Ascending aorta (tissue), 2 donors: ENCODE data around the gene FMO4. TPM values are rescaled to one million over a fixed set of nuclear protein-coding genes. Genes with fewer than 3 reads are reported as not detected.
"Not testable (repeated sequence)": the region's sequence is repeated elsewhere in the genome, so short reads cannot be mapped to it uniquely, and the experiment has no call there.

ENCODE experiments used
- DNase-seq, 2 donors: peaks; one replicate each; pipeline ENCODE4 v3.0.0-alpha.2; 2019; ENCODE audit warnings: low spot score in 2 of 2
- H3K27ac ChIP-seq, 2 donors: fragments of 200-600 bp; sonication (generic); one replicate each; pipeline ENCODE4 v1.5.1; 2016 to 2017; ENCODE audit warnings: mild to moderate bottlenecking in 1 of 2
- H3K27me3 ChIP-seq: fragments of 200-600 bp; sonication (generic); one replicate; pipeline ENCODE4 v1.5.1; 2017
- H3K36me3 ChIP-seq, 2 donors: fragments of 200-600 bp; sonication (generic); one replicate each; pipeline ENCODE4 v1.5.1; 2016
- H3K4me1 ChIP-seq, 2 donors: fragments of 200-600 bp; sonication (generic); one replicate each; pipeline ENCODE4 v1.5.1; 2016 to 2017; ENCODE audit warnings: mild to moderate bottlenecking in 1 of 2
- H3K4me3 ChIP-seq, 2 donors: fragments of 200-600 bp; sonication (generic); one replicate each; pipeline ENCODE4 v1.5.1; 2016 to 2017; ENCODE audit warnings: mild to moderate bottlenecking in 1 of 2
- H3K9me3 ChIP-seq, 2 donors: fragments of 200-600 bp; sonication (generic); one replicate each; pipeline ENCODE4 v1.5.1; 2016
- intact Hi-C: fragments of 100-400 bp; cut with DNase I; formaldehyde crosslinking; loops from one replicate; pipeline ENCODE4 v1.15.1; 2023
- total RNA-seq: library from RNA; depleted of rRNA; stranded (reverse); fragments of >200 nt; gene quantifications from one replicate; pipeline ENCODE4 v1.1.0, GENCODE V29; 2016
- TF ChIP-seq, protein P1 (sequence below), 3 experiments: fragments of 200-600 bp in 2 of 3; fragments of 450-650 bp in 1 of 3; sonication (generic) in 2 of 3; IDR thresholded peaks; one replicate each; pipeline ENCODE4 v1.5.1; 2016 to 2019; ENCODE audit warnings: antibody characterized with exemption in 3 of 3, mild to moderate bottlenecking in 1 of 3, moderate library complexity in 1 of 3

FMO4 gene
- total RNA-seq, 1 donor from 2014 or later = 30.1 TPM

DNA sequence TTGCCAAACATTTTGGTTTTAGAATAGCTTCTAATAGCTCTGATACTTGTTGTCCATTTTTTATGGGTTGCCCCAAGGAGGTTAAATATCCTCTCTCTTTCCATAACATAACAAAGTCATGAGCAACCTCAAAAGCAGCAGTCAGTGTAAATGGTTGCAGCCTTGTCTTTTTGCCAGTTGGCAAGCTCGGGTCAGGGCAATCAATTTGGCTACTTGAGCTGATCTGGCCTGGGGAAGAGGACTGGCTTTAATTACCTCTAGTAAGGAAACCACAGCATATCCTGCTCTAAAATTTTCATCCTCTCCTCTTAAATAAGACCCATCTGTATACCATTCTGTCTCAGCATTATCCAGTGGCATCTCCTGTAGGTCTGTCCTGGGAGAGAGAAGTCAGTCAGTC, 21.2 kb upstream of the FMO4 start:
- H3K27me3 ChIP-seq = no peaks in the 10 kb centered on the region
- no peaks in the 10 kb centered on the region for H3K36me3 ChIP-seq
- H3K4me1 ChIP-seq = no peaks in the 10 kb centered on the region
- intact Hi-C loops = no loop called here
- H3K9me3 ChIP-seq = no peaks in the 10 kb centered on the region
- TF ChIP-seq, protein P1, sequence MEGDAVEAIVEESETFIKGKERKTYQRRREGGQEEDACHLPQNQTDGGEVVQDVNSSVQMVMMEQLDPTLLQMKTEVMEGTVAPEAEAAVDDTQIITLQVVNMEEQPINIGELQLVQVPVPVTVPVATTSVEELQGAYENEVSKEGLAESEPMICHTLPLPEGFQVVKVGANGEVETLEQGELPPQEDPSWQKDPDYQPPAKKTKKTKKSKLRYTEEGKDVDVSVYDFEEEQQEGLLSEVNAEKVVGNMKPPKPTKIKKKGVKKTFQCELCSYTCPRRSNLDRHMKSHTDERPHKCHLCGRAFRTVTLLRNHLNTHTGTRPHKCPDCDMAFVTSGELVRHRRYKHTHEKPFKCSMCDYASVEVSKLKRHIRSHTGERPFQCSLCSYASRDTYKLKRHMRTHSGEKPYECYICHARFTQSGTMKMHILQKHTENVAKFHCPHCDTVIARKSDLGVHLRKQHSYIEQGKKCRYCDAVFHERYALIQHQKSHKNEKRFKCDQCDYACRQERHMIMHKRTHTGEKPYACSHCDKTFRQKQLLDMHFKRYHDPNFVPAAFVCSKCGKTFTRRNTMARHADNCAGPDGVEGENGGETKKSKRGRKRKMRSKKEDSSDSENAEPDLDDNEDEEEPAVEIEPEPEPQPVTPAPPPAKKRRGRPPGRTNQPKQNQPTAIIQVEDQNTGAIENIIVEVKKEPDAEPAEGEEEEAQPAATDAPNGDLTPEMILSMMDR (IDR thresholded peaks at IDR 0.05) = no peak
- H3K27ac ChIP-seq = no peak overlapping the region
- no peak for DNase-seq
- H3K4me3 ChIP-seq = no peak overlapping the region

DNA sequence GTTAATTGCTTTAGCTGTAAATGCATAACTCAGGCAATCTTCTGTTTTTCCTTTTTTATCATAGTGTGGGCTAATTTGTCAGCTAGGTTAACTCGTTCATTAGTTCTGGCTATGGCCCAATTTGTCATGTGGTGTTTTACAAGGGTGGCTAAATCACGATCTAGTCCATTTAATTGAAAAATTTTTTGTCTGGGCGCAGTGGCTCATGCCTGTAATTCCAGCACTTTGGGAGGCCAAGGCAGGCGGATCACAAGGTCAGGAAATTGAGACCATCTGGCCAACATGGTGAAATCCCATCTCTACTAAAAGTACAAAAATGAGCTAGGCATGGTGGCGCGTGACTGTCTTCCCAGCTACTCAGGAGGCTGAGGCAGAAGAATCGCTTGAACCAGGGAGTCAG, 18.6 kb upstream of the FMO4 start:
- intact Hi-C loops, H3K27ac ChIP-seq, H3K4me1 ChIP-seq, H3K4me3 ChIP-seq, H3K9me3 ChIP-seq, H3K27me3 ChIP-seq, DNase-seq, H3K36me3 ChIP-seq: not testable (repeated sequence)

DNA sequence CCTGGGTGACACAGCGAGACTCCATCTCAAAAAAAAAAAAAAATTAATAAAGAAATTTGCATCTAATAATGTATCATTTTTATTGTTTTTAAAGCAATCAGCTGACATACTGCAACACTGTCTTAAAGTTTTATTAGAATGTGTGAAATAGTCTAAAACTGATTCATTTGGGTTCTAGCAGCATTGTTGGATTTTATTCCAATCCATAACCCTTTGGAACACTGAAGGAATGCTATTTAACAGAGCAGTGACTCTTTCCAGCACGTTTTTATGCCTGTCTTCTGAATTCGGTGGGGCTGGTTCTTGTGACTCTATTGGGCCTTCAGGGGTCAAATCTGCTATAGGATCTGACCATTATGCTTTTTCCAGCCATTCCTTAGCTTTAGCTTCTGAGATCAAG, 18.2 kb upstream of the FMO4 start:
- TF ChIP-seq, protein P1 (IDR thresholded peaks at IDR 0.05) = no peak
- no peak for DNase-seq
- H3K27me3 ChIP-seq = no peaks in the 10 kb centered on the region
- H3K36me3 ChIP-seq = no peaks in the 10 kb centered on the region
- intact Hi-C loops = no loop called here
- no peaks in the 10 kb centered on the region for H3K4me1 ChIP-seq
- H3K9me3 ChIP-seq = peaks cover 0 to 11% of the 10 kb centered on the region in 2 donors
- H3K4me3 ChIP-seq = no peak overlapping the region
- H3K27ac ChIP-seq = no peak overlapping the region

DNA sequence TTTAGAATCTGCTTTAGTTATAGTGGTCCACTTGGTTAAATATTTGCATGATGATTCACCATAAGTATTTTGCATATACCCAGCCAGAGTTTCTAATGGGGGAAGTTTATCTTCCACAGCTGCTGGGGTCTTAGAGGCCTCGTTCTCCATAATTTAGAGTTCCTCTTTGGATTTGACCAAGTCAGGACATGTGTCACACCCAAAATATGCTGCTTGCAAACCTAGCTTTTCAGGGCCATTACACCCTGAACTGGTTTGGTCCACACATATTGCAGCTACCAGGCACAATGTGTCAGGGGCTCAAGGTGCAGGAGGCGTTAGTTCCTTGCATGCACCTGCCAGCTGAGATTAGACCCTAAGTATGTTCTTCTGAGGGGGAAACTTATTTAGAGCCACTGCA, 17.1 kb upstream of the FMO4 start:
- no peak overlapping the region for H3K4me3 ChIP-seq
- no peak for DNase-seq
- intact Hi-C loops = no loop called here

DNA sequence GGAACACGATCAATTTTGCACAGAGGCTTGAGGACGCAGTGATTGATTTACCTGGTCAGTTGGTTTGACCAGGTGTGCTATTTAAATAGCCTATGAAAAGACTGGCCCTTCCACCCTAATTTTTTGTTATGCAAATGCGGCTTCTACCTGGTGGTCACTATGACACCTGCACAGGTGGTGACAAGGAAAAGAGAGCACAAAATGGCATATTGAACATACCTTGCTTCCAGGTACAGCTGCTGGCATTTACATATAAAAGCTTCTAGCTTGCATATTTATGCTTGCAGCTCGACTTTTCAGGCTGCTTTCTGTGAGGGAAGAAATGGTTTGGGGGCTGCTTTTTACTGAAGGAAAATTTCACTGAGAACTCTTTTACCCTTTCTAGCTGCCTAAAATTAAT, 15.3 kb upstream of the FMO4 start:
- TF ChIP-seq, protein P1 (IDR thresholded peaks at IDR 0.05) = no peak
- no peaks in the 10 kb centered on the region for H3K36me3 ChIP-seq
- H3K27ac ChIP-seq = no peak overlapping the region
- H3K4me3 ChIP-seq = no peak overlapping the region
- H3K4me1 ChIP-seq = no peaks in the 10 kb centered on the region
- intact Hi-C loops = no loop called here
- H3K9me3 ChIP-seq = peaks cover 4 to 20% of the 10 kb centered on the region in 2 donors
- no peak for DNase-seq
- no peaks in the 10 kb centered on the region for H3K27me3 ChIP-seq

More for the DNA sequence above, 17.1 kb upstream of the FMO4 start:
- TF ChIP-seq, protein P1 (IDR thresholded peaks at IDR 0.05) = no peak
- H3K9me3 ChIP-seq = peaks cover 0 to 20% of the 10 kb centered on the region in 2 donors
- H3K36me3 ChIP-seq = no peaks in the 10 kb centered on the region
- no peaks in the 10 kb centered on the region for H3K27me3 ChIP-seq
- H3K4me1 ChIP-seq = no peaks in the 10 kb centered on the region
- H3K27ac ChIP-seq = no peak overlapping the region

DNA sequence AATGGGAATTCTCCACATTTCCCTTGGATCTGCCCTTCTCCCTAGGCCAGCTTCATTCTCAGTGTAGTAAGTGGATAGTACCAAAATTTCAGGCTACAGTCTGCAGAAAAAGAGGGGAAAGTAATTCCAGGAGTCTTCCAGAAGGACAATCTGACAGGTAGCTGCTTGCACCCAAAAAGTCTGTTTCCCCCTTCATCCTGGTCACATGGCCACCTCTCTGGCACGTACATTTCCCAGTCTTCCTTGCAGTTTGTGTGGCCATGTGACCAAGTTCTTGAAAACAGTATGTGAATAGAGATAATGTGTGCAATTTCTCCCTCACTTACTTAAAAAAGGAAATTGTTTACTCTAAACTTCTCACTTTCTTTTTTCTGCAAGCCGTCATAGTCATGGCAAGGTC, 14.6 kb upstream of the FMO4 start:
- Histone ChIP-seq H3K9me3 (peaks cover 4 to 20% of the 10 kb centered on the region in 2 donors), H3K27ac (no peak overlapping the region), H3K4me3 (no peak overlapping the region), H3K36me3 (no peaks in the 10 kb centered on the region), H3K27me3 (no peaks in the 10 kb centered on the region), H3K4me1 (no peaks in the 10 kb centered on the region)
- intact Hi-C loops = no loop called here
- TF ChIP-seq, protein P1 (IDR thresholded peaks at IDR 0.05) = no peak
- no peak for DNase-seq
